GM19043 (cell line): ENCODE measurements around the gene TRIM27.
"Not testable (repeated sequence)": the region's sequence is repeated elsewhere in the genome, so short reads cannot be mapped to it uniquely, and the experiment has no call there.

Experiments
- ATAC-seq: cut with Tn5 transposase; IDR thresholded peaks from one replicate; pipeline ENCODE4 v1.9.1; 2021; ENCODE audit warnings: low read depth; ENCODE audit not compliant: unreplicated experiment

Gene TRIM27

DNA sequence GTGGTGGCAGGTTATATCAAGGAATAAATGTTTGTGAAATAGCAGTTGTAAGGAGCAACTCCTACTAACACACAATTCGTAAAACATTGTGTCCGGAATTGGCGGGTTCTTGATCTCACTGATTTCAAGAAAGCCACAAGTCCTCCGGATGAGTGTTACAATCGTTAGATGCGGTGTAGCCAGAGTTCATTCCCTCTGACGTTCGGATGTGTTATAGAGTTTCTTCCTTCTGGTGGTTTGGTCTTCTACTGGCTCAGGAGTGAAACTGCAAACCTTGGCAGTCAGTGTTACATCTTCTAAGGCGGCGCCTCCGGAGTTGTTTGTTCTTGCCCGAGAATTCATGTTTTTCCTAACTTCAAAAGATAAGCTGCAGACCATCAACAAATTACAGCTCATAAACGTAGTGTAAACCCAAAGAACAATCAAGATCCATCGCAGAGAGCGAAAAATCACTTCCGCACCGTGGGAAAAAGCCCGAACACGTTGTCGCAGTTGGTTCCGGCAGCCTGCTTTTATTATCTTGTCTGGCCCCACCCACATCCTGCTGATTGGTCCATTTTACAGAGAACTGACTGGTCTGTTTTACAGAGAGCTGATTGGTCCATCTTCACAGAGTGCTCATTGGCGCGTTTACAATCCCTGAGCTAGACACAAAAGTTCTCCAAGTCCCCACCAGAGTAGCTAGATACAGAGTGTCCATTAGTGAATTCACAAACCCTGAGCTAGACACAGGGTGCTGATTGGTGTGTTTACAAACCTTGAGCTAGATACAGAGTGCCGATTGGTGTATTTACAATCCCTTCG lies 58.2 kb downstream of the TRIM27 start:
- ATAC-seq, result no peak

- ATAC-seq, result no peak
Measured at GRCh38 chr6:28864326-28864923, 59.4 kb downstream of the TRIM27 start.

- no peak for ATAC-seq
Measured at GRCh38 chr6:28863604-28864325, 60.0 kb downstream of the TRIM27 start.

DNA sequence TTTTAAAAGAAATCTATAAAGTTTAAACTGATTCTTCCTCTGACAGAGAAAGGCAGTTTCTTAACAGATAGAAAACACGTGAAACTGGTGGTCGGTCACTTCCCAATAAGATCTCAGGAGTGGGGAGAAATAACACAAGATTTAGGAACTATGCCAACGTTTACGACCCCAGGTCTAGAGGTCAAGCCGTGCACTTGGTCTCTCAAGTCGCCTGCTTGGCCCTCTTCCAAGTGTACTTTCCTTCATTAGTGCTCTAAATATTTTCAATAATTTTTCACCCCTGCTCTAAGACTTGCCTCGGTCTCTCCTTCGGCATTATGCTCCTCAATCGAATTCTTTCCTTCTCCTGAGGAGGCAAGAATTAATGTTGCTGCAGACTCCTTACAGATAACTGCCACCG lies 61.7 kb downstream of the TRIM27 start:
- no peak for ATAC-seq

GRCh38 chr6:28861339-28861738 lies 62.4 kb downstream of the TRIM27 start:
- no peak for ATAC-seq

DNA sequence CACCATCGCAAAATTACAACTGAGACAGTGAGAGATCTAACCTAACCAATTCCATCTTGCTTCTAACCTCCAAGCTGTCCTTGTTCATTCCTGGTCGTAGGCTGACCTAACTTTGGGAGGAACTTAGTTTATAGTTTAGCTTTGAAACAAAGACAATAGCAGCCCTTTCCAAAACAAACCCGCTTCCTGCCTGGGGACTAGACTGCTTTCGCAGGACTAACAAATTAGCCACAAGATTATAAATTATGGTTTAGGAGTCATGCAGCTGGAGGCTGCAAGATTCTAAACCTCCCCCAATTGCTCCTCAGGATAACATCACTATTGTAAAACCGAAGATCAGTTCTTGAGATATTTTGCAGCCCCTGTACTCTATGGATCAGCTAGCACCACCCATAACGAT lies 63.2 kb downstream of the TRIM27 start:
- ATAC-seq, result no peak

- no peak for ATAC-seq
Measured at GRCh38 chr6:28858963-28859362, 64.8 kb downstream of the TRIM27 start.

DNA sequence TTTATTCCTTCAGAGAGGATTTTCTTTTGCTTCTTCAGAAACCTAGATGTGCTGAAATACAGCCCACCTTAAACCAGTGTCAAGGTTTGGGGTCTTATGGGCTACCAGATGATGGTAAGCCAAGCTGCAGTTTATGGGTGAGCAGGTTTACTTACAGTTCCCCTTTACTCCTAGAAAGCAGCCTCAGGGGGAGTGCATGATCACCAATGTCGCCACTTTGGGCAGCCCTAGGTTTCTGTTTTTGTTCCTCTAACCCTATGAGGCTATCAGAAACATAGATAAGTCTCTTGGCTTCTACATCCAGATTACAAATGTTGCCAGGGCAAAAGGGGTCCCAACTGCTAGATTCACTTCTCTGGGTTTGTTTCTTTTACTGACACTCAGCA lies 67.2 kb downstream of the TRIM27 start:
- no peak for ATAC-seq

- ATAC-seq, result not testable (repeated sequence)
Measured at GRCh38 chr6:28854405-28854804, 69.4 kb downstream of the TRIM27 start.
